Common myeloid progenitor, CD34-positive (primary cell): ENCODE data around the gene BIRC7.

ENCODE experiments used
- CTCF ChIA-PET: fragments of 350-600 bp; sonication (Branson Sonifier 250); formaldehyde crosslinking; loops from one replicate; lab custom pipeline; 2021; ENCODE audit warnings: antibody characterized with exemption; lab: Charles Lee
- POLR2A ChIA-PET: fragments of 350-600 bp; sonication (Branson Sonifier 250); formaldehyde crosslinking; loops from one replicate; lab custom pipeline; 2021; ENCODE audit warnings: antibody characterized with exemption; lab: Charles Lee
- DNase-seq, 3 donors: peaks; one replicate each; pipeline versions ENCODE4 v3.0.0 to v3.0.0-alpha.2; 2013
- H3K27ac ChIP-seq, 2 experiments: 1 replicate in 1 of 2; 2 replicates in 1 of 2; pipeline ENCODE4 v1.7.0; 2013; ENCODE audit warnings: inconsistent platforms in 2 of 2, low read length in 2 of 2, mild to moderate bottlenecking in 2 of 2, low read depth in 1 of 2, moderate library complexity in 1 of 2; ENCODE audit not compliant: severe bottlenecking in 2 of 2, insufficient read depth in 1 of 2, poor library complexity in 1 of 2
- H3K27me3 ChIP-seq, 5 experiments: replicated peaks in 2 of 5; 1 replicate in 3 of 5; 2 replicates in 2 of 5; pipeline versions ENCODE4 v1.6.1 to v1.7.0; 2013; ENCODE audit warnings: low read length in 4 of 5, mild to moderate bottlenecking in 2 of 5, moderate library complexity in 2 of 5, inconsistent platforms in 1 of 5; ENCODE audit not compliant: insufficient read depth in 5 of 5, control insufficient read depth in 4 of 5
- H3K36me3 ChIP-seq, 4 experiments: 1 replicate in 2 of 4; 2 replicates in 2 of 4; pipeline versions ENCODE4 v1.6.1 to v1.7.0; 2013; ENCODE audit warnings: low read length in 3 of 4, control low read depth in 1 of 4, mild to moderate bottlenecking in 1 of 4; ENCODE audit not compliant: control insufficient read depth in 4 of 4, insufficient read depth in 4 of 4
- H3K4me1 ChIP-seq, 4 experiments: 1 replicate in 3 of 4; 2 replicates in 1 of 4; pipeline versions ENCODE4 v1.6.1 to v1.7.1; 2013; ENCODE audit warnings: low read length in 3 of 4, mild to moderate bottlenecking in 3 of 4, control low read depth in 1 of 4, inconsistent platforms in 1 of 4, moderate library complexity in 1 of 4; ENCODE audit not compliant: control insufficient read depth in 4 of 4, insufficient read depth in 4 of 4; ENCODE audit errors: control extremely low read depth in 1 of 4
- H3K4me3 ChIP-seq, 7 experiments: 1 replicate in 4 of 7; 2 replicates in 3 of 7; pipeline versions ENCODE4 v1.5.1 to v1.7.0; 2013; ENCODE audit warnings: mild to moderate bottlenecking in 7 of 7, low read length in 6 of 7, moderate library complexity in 6 of 7, inconsistent platforms in 2 of 7, low read depth in 2 of 7, control low read depth in 1 of 7; ENCODE audit not compliant: insufficient read depth in 4 of 7, control insufficient read depth in 1 of 7; ENCODE audit errors: extremely low read depth in 1 of 7
- H3K9me3 ChIP-seq, 5 experiments: 1 replicate in 4 of 5; 2 replicates in 1 of 5; pipeline versions ENCODE4 v1.6.1 to v1.7.1; 2013; ENCODE audit warnings: low read length in 4 of 5, mild to moderate bottlenecking in 2 of 5, inconsistent platforms in 1 of 5, low read depth in 1 of 5, moderate library complexity in 1 of 5; ENCODE audit not compliant: control insufficient read depth in 4 of 5, insufficient read depth in 2 of 5; ENCODE audit errors: control extremely low read depth in 1 of 5
- WGBS: methylation state at CpG from one replicate; pipeline ENCODE4 v1.1.5; 2013; ENCODE audit not compliant: insufficient coverage; 5-methylcytosine and 5-hydroxymethylcytosine counted together

BIRC7 gene

GRCh38 chr20:63239431-63239830, 3.7 kb downstream of the BIRC7 start:
- DNase-seq = no peak
- peaks cover 0 to 11% (median 0%) of the 10 kb centered on the region in 5 experiments for H3K27me3 ChIP-seq
- no peak overlapping the region for H3K4me3 ChIP-seq
- H3K4me1 ChIP-seq = peaks cover 0 to 10% (median 4%) of the 10 kb centered on the region in 4 experiments
- no peaks in the 10 kb centered on the region for H3K36me3 ChIP-seq
- POLR2A ChIA-PET = no interaction called here
- 93% methylated on average over 25 of the region's 30 CpGs for WGBS
- H3K9me3 ChIP-seq = no peaks in the 10 kb centered on the region
- CTCF ChIA-PET = interaction anchor here (0.6 kb wide), 1 partner anchor 48 kb away, joined by 3 read pairs; no protein-coding TSS in a partner anchor
- no peak overlapping the region for H3K27ac ChIP-seq

GRCh38 chr20:63240004-63240403, 4.3 kb downstream of the BIRC7 start:
- no peaks in the 10 kb centered on the region for H3K36me3 ChIP-seq
- no peak overlapping the region for H3K27ac ChIP-seq
- peaks cover 0 to 8% (median under 1%) of the 10 kb centered on the region in 5 experiments for H3K27me3 ChIP-seq
- WGBS = 98% methylated on average over 6 of the region's 11 CpGs
- H3K9me3 ChIP-seq = no peaks in the 10 kb centered on the region
- no peak overlapping the region for H3K4me3 ChIP-seq
- DNase-seq = no peak
- ChIA-PET CTCF (interaction anchor here (2.2 kb wide), 1 partner anchor 16 kb away, joined by 11 read pairs; no protein-coding TSS in a partner anchor), POLR2A (no interaction called here)
- peaks cover 0 to 10% (median 4%) of the 10 kb centered on the region in 4 experiments for H3K4me1 ChIP-seq

GRCh38 chr20:63241272-63241671, 5.6 kb downstream of the BIRC7 start:
- ChIA-PET POLR2A (no interaction called here), CTCF (interaction anchor here (1.2 to 2.2 kb wide), 2 partner anchors 18 to 22 kb away, joined by 4 to 11 read pairs; no protein-coding TSS in a partner anchor)
- Histone ChIP-seq H3K36me3 (no peaks in the 10 kb centered on the region), H3K4me1 (peaks cover 0 to 3% (median 1%) of the 10 kb centered on the region in 4 experiments), H3K27me3 (peaks cover 0 to 17% (median 3%) of the 10 kb centered on the region in 5 experiments), H3K9me3 (no peaks in the 10 kb centered on the region), H3K27ac (no peak overlapping the region), H3K4me3 (no peak overlapping the region)
- WGBS = 72% methylated on average over 9 of the region's 11 CpGs
- DNase-seq = no peak

GRCh38 chr20:63242736-63243135, 7.0 kb downstream of the BIRC7 start:
- Histone ChIP-seq H3K36me3 (no peaks in the 10 kb centered on the region), H3K27me3 (peaks cover 0 to 32% (median 15%) of the 10 kb centered on the region in 5 experiments), H3K4me3 (no peak overlapping the region), H3K27ac (no peak overlapping the region), H3K9me3 (no peaks in the 10 kb centered on the region), H3K4me1 (peaks cover 0 to 3% (median 1%) of the 10 kb centered on the region in 4 experiments)
- POLR2A ChIA-PET = no interaction called here
- 96% methylated on average over 21 of the region's 21 CpGs for WGBS
- CTCF ChIA-PET = no interaction called here
- no peak for DNase-seq

GRCh38 chr20:63243604-63244247, 8.0 kb downstream of the BIRC7 start:
- Histone ChIP-seq H3K27ac (no peak overlapping the region), H3K36me3 (no peaks in the 10 kb centered on the region), H3K4me3 (no peak overlapping the region), H3K27me3 (peaks cover 0 to 42% (median 17%) of the 10 kb centered on the region in 5 experiments), H3K4me1 (no peaks in the 10 kb centered on the region), H3K9me3 (no peaks in the 10 kb centered on the region)
- DNase-seq = no peak
- POLR2A ChIA-PET = interaction anchor here (0.6 kb wide), 1 partner anchor 10 kb away, joined by 3 read pairs; no protein-coding TSS in a partner anchor
- WGBS = 96% methylated on average over 25 of the region's 25 CpGs
- CTCF ChIA-PET = no interaction called here

GRCh38 chr20:63244468-63244867, 8.8 kb downstream of the BIRC7 start:
- H3K27me3 ChIP-seq = peaks cover 0 to 49% (median 21%) of the 10 kb centered on the region in 5 experiments
- no peaks in the 10 kb centered on the region for H3K9me3 ChIP-seq
- no peaks in the 10 kb centered on the region for H3K4me1 ChIP-seq
- 82% methylated on average over 10 of the region's 10 CpGs for WGBS
- CTCF ChIA-PET = interaction anchor here (2.3 to 2.7 kb wide), 2 partner anchors 21 to 25 kb away, joined by 9 to 12 read pairs; no protein-coding TSS in a partner anchor
- H3K36me3 ChIP-seq = no peaks in the 10 kb centered on the region
- no peak overlapping the region for H3K27ac ChIP-seq
- no peak overlapping the region for H3K4me3 ChIP-seq
- DNase-seq = no peak
- POLR2A ChIA-PET = interaction anchor here (0.6 kb wide), 1 partner anchor 9 kb away, joined by 3 read pairs; no protein-coding TSS in a partner anchor
